ENCODE data around the gene OBP2A. TPM values are rescaled to one million over a fixed set of nuclear protein-coding genes. Genes with fewer than 3 reads are reported as not detected.

OBP2A gene
- total RNA-seq, 1 donor from 2014 or later, result not detected

- H3K4me1 Mint-ChIP-seq (ENCODE audit: low read depth), result no peaks in the 10 kb centered on the region
- no peak overlapping the region for H3K27ac Mint-ChIP-seq
- no peak overlapping the region for H3K4me3 Mint-ChIP-seq (ENCODE audit: low read depth)
- no peaks in the 10 kb centered on the region for H3K36me3 Mint-ChIP-seq (ENCODE audit: insufficient read depth)
- peaks cover 7% of the 10 kb centered on the region for H3K27me3 Mint-ChIP-seq
- no peaks in the 10 kb centered on the region for H3K9me3 Mint-ChIP-seq (ENCODE audit: low read depth)
- no peak for DNase-seq (ENCODE audit: low spot score, unreplicated experiment)
- no peak for TF ChIP-seq CTCF (IDR thresholded peaks at IDR 0.05; ENCODE audit: unreplicated experiment)
Measured at GRCh38 chr9:135552021-135552697, 6.2 kb downstream of the OBP2A start.

GRCh38 chr9:135552698-135553171, 6.8 kb downstream of the OBP2A start:
- no peak overlapping the region for H3K27ac Mint-ChIP-seq
- peaks cover 7% of the 10 kb centered on the region for H3K27me3 Mint-ChIP-seq
- no peak overlapping the region for H3K4me3 Mint-ChIP-seq (ENCODE audit: low read depth)
- no peak for TF ChIP-seq CTCF (IDR thresholded peaks at IDR 0.05; ENCODE audit: unreplicated experiment)
- H3K9me3 Mint-ChIP-seq (ENCODE audit: low read depth), result no peaks in the 10 kb centered on the region
- H3K4me1 Mint-ChIP-seq (ENCODE audit: low read depth), result no peaks in the 10 kb centered on the region
- no peak for DNase-seq (ENCODE audit: low spot score, unreplicated experiment)
- H3K36me3 Mint-ChIP-seq (ENCODE audit: insufficient read depth), result no peaks in the 10 kb centered on the region

GRCh38 chr9:135554718-135555117, 8.8 kb downstream of the OBP2A start:
- no peaks in the 10 kb centered on the region for H3K9me3 Mint-ChIP-seq (ENCODE audit: low read depth)
- DNase-seq (ENCODE audit: low spot score, unreplicated experiment), result no peak
- H3K4me3 Mint-ChIP-seq (ENCODE audit: low read depth), result no peak overlapping the region
- no peaks in the 10 kb centered on the region for H3K36me3 Mint-ChIP-seq (ENCODE audit: insufficient read depth)
- peaks cover 7% of the 10 kb centered on the region for H3K27me3 Mint-ChIP-seq
- TF ChIP-seq CTCF (IDR thresholded peaks at IDR 0.05; ENCODE audit: unreplicated experiment), result no peak
- H3K4me1 Mint-ChIP-seq (ENCODE audit: low read depth), result peaks cover 1% of the 10 kb centered on the region
- H3K27ac Mint-ChIP-seq, result no peak overlapping the region

GRCh38 chr9:135555203-135555602, 9.3 kb downstream of the OBP2A start:
- no peak for TF ChIP-seq CTCF (IDR thresholded peaks at IDR 0.05; ENCODE audit: unreplicated experiment)
- Mint-ChIP-seq H3K36me3 (ENCODE audit: insufficient read depth) (no peaks in the 10 kb centered on the region), H3K4me1 (ENCODE audit: low read depth) (peaks cover 2% of the 10 kb centered on the region), H3K27ac (no peak overlapping the region), H3K27me3 (peaks cover 7% of the 10 kb centered on the region), H3K9me3 (ENCODE audit: low read depth) (no peaks in the 10 kb centered on the region), H3K4me3 (ENCODE audit: low read depth) (no peak overlapping the region)
- DNase-seq (ENCODE audit: low spot score, unreplicated experiment), result no peak

GRCh38 chr9:135555910-135556309, 10.0 kb downstream of the OBP2A start:
- TF ChIP-seq CTCF (IDR thresholded peaks at IDR 0.05; ENCODE audit: unreplicated experiment), result no peak
- peaks cover 4% of the 10 kb centered on the region for H3K27me3 Mint-ChIP-seq

More at GRCh38 chr9:135555910-135556309, 10.0 kb downstream of the OBP2A start:
- Mint-ChIP-seq H3K4me3 (ENCODE audit: low read depth) (no peak overlapping the region), H3K4me1 (ENCODE audit: low read depth) (peaks cover 5% of the 10 kb centered on the region), H3K9me3 (ENCODE audit: low read depth) (no peaks in the 10 kb centered on the region), H3K27ac (no peak overlapping the region), H3K36me3 (ENCODE audit: insufficient read depth) (no peaks in the 10 kb centered on the region)
- no peak for DNase-seq (ENCODE audit: low spot score, unreplicated experiment)
